Renal cortical epithelial cell (primary cell): Measurements from ENCODE around the gene CAST. TPM values are rescaled to one million over a fixed set of nuclear protein-coding genes. Genes with fewer than 3 reads are reported as not detected.
A peak's percentile ranks its signal among the peaks of the same experiment; 100 is the strongest.

Experiments
- DNase-seq: peaks from one replicate; pipeline ENCODE4 v3.0.0-alpha.2; 2011; ENCODE audit warnings: low read depth
- total RNA-seq: library from RNA; depleted of rRNA; stranded (reverse); fragments of >200 nt; gene quantifications from 2 replicates; pipeline ENCODE4 v1.2.3, GENCODE V29; 2014

The CAST gene
- total RNA-seq, 1 donor from 2014 or later, result 341 TPM

- DNase-seq, result peak; percentile 50
Measured at GRCh38 chr5:96818125-96818788, 156.1 kb downstream of the CAST start.

GRCh38 chr5:96819806-96820205 lies 157.6 kb downstream of the CAST start:
- DNase-seq, result no peak

- DNase-seq, result no peak
Measured at GRCh38 chr5:96821260-96821916, 159.2 kb downstream of the CAST start.

GRCh38 chr5:96822686-96823459 lies 160.7 kb downstream of the CAST start:
- DNase-seq, result no peak

- DNase-seq, result peak; percentile 92
Measured at GRCh38 chr5:96823900-96824380, 161.8 kb downstream of the CAST start.

Other genes starting within 250 kb of the CAST start
- gene PCSK1, start 229.1 kb upstream of the CAST start, total RNA-seq, result not detected in 2 replicates
- 71.1 and 77.3 TPM in 2 replicates for gene ERAP1, start 145.6 kb downstream of the CAST start, total RNA-seq
- gene ERAP2, start 214.1 kb downstream of the CAST start, total RNA-seq, result 6.4 and 184 TPM in 2 replicates